HEK293T (cell line): Measurements from ENCODE around the gene MAPK12.

Experiments used
- ARNT ChIP-seq: fragments of 450-650 bp; IDR thresholded peaks from 2 replicates; pipeline ENCODE4 v1.6.1; 2017; ENCODE audit warnings: mild to moderate bottlenecking
- BHLHE40 ChIP-seq: fragments of 450-650 bp; IDR thresholded peaks from 2 replicates; pipeline ENCODE4 v1.6.1; 2016; ENCODE audit warnings: mild to moderate bottlenecking, moderate library complexity, borderline replicate concordance
- CTBP1 ChIP-seq: fragments of 450-650 bp; IDR thresholded peaks from 2 replicates; pipeline ENCODE4 v1.6.1; 2016; ENCODE audit warnings: borderline replicate concordance
- ELF4 ChIP-seq: fragments of 450-650 bp; IDR thresholded peaks from 2 replicates; pipeline ENCODE4 v1.6.1; 2017; ENCODE audit warnings: antibody characterized with exemption
- FOXK2 ChIP-seq: fragments of 450-650 bp; IDR thresholded peaks from 2 replicates; pipeline ENCODE4 v1.6.1; 2016; ENCODE audit warnings: mild to moderate bottlenecking
- FOXM1 ChIP-seq: fragments of 450-650 bp; IDR thresholded peaks from 2 replicates; pipeline ENCODE4 v1.6.1; 2017; ENCODE audit warnings: mild to moderate bottlenecking, borderline replicate concordance
- L3MBTL2 ChIP-seq: fragments of 450-650 bp; conservative IDR thresholded peaks from 2 replicates; pipeline ENCODE4 v1.6.1; 2016; ENCODE audit warnings: mild to moderate bottlenecking
- LEF1 ChIP-seq: fragments of 450-650 bp; IDR thresholded peaks from 2 replicates; pipeline ENCODE4 v1.6.1; 2017; ENCODE audit warnings: mild to moderate bottlenecking, borderline replicate concordance
- NFRKB ChIP-seq: fragments of 450-650 bp; IDR thresholded peaks from 2 replicates; pipeline ENCODE4 v1.6.1; 2016; ENCODE audit warnings: mild to moderate bottlenecking, moderate library complexity
- SP1 ChIP-seq: fragments of 450-650 bp; IDR thresholded peaks from 2 replicates; pipeline ENCODE4 v1.6.1; 2017
- SUZ12 ChIP-seq: fragments of 450-650 bp; IDR thresholded peaks from 2 replicates; pipeline ENCODE4 v1.6.1; 2016; ENCODE audit warnings: mild to moderate bottlenecking
- TARDBP ChIP-seq: fragments of 450-650 bp; IDR thresholded peaks from 2 replicates; pipeline ENCODE4 v1.6.1; 2016
- ZNF384 ChIP-seq: fragments of 450-650 bp; IDR thresholded peaks from 2 replicates; pipeline ENCODE4 v1.6.1; 2016

DNA sequence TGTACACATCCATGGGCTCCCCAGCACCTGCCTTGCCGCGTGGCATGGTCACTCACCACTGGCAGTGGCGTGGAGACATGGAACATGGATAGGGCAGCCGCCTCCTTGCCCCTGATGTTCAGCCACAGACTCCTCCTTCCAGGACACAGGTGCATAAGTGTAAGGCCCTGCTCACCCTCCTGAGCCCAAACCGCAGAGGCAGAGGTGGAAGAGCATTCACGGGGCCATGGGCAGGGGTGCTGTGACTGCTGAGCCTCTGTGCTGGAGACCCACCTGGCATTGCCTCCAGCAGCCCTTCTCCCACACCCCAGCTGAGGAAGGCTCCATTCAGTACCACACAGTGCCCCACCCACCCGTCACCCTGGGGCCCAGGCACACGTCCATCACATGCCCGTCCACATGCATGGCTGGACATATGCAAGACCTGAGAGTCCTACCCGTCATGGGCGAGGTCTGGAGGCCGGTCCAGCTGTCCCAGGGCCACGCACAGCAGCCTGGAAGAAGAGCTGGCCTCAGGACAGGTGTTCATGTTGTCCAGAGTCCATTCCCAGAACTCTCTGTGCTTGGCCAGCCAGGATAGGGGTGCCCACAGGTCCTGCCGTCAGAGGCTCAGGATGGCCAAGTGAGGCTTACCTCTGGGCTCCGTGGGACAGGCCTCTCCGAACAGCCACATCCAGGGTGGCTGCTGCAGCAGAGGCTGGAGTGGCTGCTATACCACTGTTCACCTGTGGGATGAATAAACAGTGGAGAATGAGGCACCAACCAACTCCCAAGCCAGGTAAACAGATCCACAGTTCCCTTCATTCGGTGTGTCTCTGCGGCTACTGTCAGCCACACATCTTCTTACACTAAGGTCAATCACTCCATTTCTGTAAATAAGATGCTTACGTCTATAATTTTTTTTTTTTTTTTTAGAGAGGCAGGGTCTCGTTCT is 15.0 kb downstream of the MAPK12 start:
- TF ChIP-seq SUZ12 (no peak), ZNF384 (no peak), ELF4 (no peak), SP1 (no peak), ARNT (no peak), FOXM1 (no peak), CTBP1 (no peak), BHLHE40 (no peak), L3MBTL2 (no peak), NFRKB (no peak), LEF1 (no peak), TARDBP (no peak), FOXK2 (no peak)
